SU-DHL-6 (cell line): ENCODE results near the gene SLC6A13.

Source experiments
- EZH2phosphoT487 ChIP-seq: fragments of 200-600 bp; sonication (generic), shearing (Covaris generic); conservative IDR thresholded peaks from 2 replicates; pipeline ENCODE4 v1.6.1; 2018; ENCODE audit warnings: mild to moderate bottlenecking, antibody characterized with exemption, low read length, moderate library complexity, mixed read lengths
- TF ChIP-seq, protein P1 (sequence below): fragments of 200-600 bp; sonication (generic); IDR thresholded peaks from one replicate; pipeline ENCODE4 v1.5.1; 2017; ENCODE audit warnings: antibody characterized with exemption, mild to moderate bottlenecking, low read length, moderate library complexity; ENCODE audit not compliant: insufficient read depth, poor library complexity, severe bottlenecking

DNA sequence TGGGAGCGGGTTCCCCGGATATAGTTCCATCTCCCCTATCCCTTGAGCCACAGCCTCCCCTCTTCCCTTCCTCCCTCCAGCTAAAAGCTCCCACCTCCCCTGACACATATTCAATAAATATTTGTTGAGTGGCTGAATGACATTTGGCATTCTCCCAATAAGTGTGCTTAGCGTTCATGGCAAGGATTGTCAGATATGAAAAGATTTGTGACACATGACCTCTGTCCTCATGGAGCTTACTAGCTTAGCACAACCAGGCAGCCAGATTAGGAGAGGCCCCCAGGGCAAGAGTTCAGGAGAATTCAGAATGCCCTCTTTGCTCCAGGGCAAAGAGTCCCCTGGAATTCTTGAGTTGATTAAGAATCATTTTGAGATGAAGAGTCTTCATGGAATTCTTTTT lies 26.2 kb downstream of the SLC6A13 start:
- TF ChIP-seq, protein P1, sequence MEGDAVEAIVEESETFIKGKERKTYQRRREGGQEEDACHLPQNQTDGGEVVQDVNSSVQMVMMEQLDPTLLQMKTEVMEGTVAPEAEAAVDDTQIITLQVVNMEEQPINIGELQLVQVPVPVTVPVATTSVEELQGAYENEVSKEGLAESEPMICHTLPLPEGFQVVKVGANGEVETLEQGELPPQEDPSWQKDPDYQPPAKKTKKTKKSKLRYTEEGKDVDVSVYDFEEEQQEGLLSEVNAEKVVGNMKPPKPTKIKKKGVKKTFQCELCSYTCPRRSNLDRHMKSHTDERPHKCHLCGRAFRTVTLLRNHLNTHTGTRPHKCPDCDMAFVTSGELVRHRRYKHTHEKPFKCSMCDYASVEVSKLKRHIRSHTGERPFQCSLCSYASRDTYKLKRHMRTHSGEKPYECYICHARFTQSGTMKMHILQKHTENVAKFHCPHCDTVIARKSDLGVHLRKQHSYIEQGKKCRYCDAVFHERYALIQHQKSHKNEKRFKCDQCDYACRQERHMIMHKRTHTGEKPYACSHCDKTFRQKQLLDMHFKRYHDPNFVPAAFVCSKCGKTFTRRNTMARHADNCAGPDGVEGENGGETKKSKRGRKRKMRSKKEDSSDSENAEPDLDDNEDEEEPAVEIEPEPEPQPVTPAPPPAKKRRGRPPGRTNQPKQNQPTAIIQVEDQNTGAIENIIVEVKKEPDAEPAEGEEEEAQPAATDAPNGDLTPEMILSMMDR: no peak
- no peak for TF ChIP-seq EZH2phosphoT487
